GM18870 (cell line): ENCODE data around the gene CD300C.
"Not testable (repeated sequence)": the region's sequence is repeated elsewhere in the genome, so short reads cannot be mapped to it uniquely, and the experiment has no call there.

Experiments used
- ATAC-seq: cut with Tn5 transposase; IDR thresholded peaks from one replicate; pipeline ENCODE4 v1.9.1; 2021; ENCODE audit warnings: moderate library complexity; ENCODE audit not compliant: unreplicated experiment

CD300C gene

DNA sequence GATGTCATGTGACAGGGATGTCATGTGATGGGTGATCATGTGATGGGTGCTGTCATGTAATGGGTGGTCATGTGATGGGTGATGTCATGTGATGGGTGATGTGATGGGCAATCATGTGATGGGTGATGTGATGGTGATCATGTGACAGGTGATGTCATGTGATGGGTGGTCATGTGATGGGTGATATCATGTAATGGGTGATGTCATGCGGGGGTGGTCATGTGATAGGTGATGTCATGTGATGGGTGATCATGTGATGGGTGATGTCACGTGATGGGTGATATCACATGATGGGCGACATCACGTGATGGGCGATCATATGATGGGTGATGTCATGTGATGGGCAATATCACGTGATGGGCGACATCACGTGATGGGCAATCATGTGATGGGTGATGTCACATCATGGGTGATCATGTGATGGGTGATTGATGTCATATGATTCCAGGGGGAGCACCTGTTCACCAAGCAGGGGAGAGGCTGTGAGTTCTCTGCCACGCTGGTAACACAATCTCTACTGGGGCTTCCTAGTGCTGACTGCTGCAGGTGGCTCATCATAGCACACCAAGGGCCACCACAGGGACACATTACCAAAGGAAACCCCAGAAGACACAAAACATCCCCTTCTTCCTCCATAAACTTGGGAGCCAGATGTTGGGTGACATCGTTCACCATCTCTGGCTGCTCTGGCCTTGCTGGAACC is 31.1 kb downstream of the CD300C start:
- no peak for ATAC-seq

DNA sequence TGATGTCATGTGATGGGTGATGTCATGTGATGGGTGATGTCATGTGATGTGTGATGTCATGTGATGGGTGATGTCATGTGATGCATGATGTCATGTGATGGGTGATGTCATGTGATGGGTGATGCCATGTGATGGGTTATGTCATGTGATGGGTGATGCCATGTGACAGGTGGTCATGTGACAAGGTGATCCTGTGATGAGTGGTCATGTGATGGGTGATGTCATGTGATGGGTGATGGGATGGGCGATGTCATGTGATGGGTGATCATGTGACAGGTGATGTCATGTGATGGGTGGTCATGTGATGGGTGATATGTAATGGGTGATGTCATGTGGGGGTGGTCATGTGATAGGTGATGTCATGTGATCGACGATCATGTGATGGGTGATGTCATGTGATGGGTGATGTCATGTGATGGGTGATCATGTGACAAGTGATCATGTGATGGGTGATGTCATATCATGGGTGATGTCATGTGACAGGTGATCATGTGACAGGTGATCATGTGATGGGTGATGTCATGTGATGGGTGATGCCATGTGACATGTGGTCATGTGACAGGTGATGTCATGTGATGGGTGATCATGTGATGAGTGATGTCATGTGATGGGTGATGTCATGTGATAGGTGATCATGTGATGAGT is 31.8 kb downstream of the CD300C start:
- ATAC-seq, result no peak

DNA sequence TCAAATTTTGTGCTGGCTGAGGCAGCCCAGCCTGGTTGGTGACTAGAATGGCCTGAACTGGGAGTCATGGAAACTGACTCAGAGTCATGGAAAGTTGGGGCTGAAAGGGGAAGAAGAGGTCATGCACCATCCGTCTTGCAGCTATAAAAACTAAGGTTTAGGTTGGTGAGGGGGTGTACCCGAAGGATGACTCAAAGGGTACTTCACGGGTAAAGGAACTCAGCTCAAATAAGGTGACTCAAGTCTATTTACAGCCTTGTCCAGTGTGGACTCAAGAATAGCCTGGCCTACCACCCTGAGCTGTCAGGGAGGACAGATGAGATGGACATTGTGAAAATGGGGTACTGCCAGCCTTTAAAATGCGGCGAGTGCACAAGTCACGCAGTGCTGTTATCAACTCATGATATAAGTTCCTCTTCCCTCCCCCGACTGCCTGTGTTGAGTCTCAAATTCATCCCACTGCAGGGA is 33.3 kb downstream of the CD300C start:
- peak; percentile 50 for ATAC-seq

DNA sequence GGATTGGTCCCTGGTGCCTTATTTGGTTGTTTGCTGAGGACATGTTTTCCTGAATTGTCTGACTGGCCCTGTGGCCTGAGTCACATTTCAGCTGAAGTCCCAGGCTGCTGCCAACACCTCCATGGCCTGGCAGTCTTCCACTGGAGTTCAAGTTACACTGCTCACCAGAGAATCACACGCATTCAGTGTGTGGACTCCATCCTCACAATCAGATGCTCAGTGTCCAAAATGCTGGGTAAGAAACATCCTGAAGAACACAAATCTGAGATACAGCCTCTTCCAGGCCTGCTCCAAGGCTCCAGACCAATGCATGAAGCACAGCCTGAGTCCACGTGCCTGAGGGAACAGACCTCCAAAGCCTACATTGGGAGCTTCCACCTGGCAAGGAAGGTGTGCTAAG is 33.9 kb downstream of the CD300C start:
- no peak for ATAC-seq

DNA sequence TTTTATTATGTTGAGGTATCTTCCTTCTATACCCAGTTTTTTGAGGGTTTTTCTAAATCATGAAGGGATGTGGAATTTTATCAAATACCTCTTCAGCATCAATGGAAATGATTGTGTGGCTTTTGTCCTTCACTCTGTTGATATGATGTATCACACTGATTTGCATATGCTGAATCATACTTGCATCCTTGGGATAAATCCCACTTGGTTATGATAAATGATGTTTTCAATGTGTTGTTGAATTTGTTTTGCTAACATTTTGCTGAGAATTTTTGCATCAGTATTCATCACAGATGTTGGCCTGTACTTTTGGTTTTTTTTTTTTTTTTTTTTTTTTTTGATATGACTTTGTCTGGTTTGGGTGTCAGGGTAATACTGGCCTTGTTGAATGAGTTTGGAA is 37.8 kb downstream of the CD300C start:
- no peak for ATAC-seq

DNA sequence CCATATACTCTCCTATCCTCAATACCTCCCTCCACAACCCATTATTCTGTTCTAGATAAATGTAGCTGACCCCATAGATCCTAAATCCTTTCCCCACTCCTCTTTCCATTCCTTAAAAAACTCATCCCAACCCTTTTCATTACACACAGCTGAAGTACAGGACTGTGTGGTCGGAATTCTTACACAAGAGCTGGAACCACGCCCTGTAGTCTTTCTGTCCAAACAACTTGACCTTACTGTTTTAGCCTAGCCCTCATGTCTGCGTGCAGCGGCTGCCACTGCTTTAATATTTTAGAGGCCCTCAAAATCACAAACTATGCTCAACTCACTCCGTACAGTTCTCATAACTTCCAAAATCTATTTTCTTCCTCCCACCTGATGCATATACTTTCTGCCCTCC is 42.0 kb downstream of the CD300C start:
- ATAC-seq, result not testable (repeated sequence)

DNA sequence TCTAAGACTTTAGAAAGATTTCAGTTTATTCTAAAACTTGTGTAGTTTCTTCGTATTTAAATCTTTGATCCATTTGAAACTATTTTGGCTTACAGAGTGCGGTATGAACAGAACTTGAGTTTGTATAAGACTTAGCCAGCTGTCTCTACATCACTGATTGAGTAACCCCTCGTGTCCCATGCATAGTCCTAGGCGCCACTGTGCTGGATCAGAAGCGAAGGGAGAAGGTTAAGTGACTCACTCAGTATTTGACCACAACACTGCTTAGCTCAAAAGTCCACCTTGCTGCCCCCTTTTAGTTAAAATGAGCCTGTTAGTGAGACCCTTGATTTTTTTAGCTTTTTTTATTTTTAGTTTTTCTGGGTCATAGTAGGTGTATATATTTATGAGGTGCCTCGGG is 43.1 kb downstream of the CD300C start:
- ATAC-seq, result no peak

DNA sequence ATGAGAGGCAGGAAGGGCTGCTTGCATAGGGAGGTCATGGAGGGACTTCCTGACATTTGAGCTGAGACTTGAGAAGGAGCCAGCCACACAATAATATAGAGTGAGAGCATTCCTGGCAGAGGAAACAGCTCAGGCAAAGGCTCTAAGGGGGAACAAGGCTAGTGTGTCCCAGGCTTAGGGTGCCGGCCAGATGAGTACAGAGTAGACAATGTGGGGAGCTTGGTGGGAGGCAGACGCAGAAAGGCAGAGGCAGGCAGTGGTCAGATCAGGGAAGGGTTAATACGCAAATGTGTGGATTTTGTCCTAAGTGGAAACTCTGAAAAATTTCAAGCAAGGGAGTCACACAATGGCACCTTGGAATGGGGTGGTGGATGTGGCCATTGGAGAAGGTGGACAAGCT is 45.9 kb downstream of the CD300C start:
- ATAC-seq, result no peak

DNA sequence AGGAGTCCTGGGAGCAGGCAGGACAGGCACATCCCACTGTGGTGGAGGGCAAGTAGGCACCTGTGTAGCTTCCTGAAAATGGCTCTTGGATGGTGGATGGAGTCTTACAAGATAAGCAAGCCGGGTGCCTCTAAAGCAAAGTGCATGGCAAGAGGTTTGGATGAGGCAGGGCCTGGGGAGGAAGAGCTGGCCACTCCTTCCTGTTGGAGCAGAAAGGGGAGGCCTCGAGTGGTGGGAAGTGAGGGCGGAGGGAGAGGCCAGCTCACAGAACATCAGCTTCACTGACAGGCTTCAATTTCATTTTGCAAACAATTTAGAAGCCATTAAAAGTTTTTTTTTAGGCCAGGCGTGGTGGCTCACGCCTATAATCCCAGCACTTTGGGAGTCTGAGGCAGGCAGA is 48.4 kb downstream of the CD300C start:
- no peak for ATAC-seq

DNA sequence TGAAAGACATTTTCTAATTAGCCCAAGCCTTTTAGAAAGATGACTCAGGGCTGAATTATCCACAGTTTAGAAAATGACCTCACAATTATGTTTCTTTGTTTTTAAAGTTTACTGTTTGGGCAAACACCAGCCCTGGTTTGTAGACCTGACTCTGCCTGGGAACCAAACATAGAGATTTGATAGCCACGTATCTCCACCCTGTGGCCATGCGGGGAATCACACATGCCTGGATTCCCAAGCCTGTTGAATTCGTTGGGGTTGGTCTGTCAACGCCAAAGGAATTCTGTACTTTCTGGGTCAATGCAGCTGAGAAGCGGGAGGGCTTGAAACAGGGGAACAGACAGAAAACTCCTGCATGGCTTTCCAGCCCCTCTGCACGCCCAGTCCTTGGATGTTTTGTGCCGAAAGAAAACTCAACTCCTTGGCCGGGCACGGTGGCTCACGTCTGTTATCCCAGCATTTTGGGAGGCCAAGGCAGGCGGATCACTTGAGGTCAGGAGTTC is 52.5 kb downstream of the CD300C start:
- ATAC-seq, result no peak

DNA sequence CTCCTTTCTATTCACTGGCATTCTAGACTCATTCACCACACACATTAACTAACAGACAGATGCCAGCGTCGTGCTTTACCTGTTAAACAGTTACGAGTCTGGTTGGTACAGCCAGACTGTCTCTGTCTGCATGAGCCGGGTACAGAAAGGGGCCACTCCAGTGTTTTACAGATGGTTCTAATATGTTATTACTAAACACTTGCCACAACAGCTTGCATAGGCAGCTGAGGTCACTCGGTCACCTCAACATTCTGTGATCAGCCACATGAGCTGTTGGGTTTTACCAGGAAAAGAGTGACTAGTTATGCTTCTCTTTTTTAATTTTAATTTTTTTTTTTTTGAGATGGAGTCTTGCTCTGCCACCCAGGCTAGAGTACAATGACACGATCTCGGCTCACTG is 54.3 kb downstream of the CD300C start:
- no peak for ATAC-seq
